ENCODE measurements around the gene UCHL3.

Gene UCHL3

DNA sequence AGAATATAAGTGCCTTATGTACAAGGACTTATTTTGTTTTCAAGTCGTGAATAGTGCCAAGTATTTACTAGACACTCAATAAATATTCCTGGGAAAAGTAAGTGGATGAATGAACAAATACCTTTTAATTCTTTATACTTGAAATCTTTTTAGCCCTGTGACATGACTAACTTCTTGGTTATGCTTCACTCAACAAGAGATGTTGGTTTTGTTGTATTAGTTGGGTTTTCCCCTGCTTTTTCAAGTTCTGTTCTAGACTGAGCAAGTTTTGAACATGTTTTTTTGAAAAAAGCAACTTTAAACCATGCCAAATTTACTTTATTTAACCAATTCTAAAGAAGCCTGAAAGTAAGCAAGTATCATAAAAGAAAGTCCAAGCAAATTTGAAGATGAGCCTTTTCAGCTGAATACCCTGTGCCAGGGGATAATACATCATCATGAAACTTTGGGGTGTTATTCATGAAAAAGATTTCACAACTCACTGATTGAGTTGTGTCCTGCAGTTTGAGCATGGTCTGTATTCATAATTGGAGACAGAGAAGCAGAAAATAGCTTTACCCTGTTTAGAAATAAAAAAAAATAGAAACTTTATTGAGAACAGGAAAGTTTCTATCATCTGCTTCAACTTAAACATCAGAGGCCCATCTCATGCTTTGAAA lies 97.7 kb downstream of the UCHL3 start:
- peak; percentile 43 for DNase-seq (ENCODE audit: low read depth)
- TF ChIP-seq, protein P1, sequence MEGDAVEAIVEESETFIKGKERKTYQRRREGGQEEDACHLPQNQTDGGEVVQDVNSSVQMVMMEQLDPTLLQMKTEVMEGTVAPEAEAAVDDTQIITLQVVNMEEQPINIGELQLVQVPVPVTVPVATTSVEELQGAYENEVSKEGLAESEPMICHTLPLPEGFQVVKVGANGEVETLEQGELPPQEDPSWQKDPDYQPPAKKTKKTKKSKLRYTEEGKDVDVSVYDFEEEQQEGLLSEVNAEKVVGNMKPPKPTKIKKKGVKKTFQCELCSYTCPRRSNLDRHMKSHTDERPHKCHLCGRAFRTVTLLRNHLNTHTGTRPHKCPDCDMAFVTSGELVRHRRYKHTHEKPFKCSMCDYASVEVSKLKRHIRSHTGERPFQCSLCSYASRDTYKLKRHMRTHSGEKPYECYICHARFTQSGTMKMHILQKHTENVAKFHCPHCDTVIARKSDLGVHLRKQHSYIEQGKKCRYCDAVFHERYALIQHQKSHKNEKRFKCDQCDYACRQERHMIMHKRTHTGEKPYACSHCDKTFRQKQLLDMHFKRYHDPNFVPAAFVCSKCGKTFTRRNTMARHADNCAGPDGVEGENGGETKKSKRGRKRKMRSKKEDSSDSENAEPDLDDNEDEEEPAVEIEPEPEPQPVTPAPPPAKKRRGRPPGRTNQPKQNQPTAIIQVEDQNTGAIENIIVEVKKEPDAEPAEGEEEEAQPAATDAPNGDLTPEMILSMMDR (IDR thresholded peaks at IDR 0.05; ENCODE audit: insufficient read depth, low read depth, low read length, missing control alignments): no peak
- H3K4me3 ChIP-seq (ENCODE audit: low read length): no peak overlapping the region

DNA sequence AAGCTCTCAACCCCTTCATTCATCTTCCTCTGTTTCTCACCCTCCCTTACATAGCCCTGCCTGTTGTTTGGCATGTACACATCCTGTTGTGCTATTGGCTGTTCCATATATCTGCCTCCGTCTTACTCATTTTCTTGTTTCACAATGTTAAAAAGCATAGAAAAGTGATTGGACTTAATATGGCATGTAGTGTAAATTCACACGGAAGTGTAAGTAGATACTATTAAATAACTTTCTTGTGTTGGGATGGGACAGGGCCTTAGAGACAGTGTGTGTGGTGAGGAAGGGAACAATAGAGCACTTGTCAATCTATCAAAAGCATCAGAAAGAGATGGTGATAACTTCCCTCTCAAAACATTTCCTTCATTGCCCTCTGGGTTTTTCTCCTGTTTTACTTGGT lies 98.9 kb downstream of the UCHL3 start:
- peak; percentile 24 for DNase-seq (ENCODE audit: low read depth)
- TF ChIP-seq, protein P1 (IDR thresholded peaks at IDR 0.05; ENCODE audit: insufficient read depth, low read depth, low read length, missing control alignments): no peak
- H3K4me3 ChIP-seq (ENCODE audit: low read length): no peak overlapping the region

DNA sequence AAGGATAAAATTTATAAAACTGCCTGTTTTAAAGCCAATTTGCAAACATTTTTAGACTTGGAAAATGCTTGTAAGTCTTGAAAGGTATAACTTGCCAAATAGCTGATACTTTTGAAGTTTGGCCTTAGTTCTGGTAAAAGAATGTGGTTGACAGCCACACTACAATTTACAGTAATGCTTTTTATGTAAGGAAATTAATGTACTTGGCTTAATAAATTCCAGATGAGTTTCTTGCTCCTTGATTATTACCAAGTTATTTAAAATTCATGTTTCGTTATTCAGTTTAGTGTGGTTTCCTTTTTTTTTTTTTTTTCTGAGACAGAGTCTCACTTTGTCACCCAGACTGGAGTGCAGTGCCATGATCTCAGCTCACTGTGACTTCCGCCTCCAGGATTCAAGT lies 101.4 kb downstream of the UCHL3 start:
- H3K4me3 ChIP-seq (ENCODE audit: low read length): no peak overlapping the region
- TF ChIP-seq, protein P1 (IDR thresholded peaks at IDR 0.05; ENCODE audit: insufficient read depth, low read depth, low read length, missing control alignments): no peak
- no peak for DNase-seq (ENCODE audit: low read depth)

DNA sequence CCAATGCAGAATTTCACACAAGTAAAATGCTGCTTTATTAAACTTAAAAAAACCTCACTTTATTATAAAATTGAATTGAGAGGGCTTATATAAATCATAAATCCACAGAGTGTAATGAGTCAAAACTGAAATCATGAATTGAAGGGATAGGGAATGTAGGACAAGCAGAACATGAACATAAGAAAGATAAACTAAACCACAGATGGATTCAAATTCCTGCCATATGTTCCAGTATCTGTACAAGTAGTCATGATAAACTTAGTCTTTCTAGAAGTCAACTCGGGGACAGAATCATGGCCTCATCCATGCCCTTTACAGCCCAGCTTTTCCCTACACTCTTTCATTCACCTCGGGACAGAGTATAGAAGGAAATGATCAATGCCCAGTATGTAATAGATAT lies 103.1 kb downstream of the UCHL3 start:
- H3K4me3 ChIP-seq (ENCODE audit: low read length): no peak overlapping the region
- TF ChIP-seq, protein P1 (IDR thresholded peaks at IDR 0.05; ENCODE audit: insufficient read depth, low read depth, low read length, missing control alignments): no peak
- no peak for DNase-seq (ENCODE audit: low read depth)
